CD14-positive monocyte (primary cell): ENCODE measurements around the gene NBEAL1. TPM values are rescaled to one million over a fixed set of nuclear protein-coding genes. Genes with fewer than 3 reads are reported as not detected.
A peak's percentile ranks its signal among the peaks of the same experiment; 100 is the strongest.
"Not testable (repeated sequence)": the region's sequence is repeated elsewhere in the genome, so short reads cannot be mapped to it uniquely, and the experiment has no call there.

Source experiments
- DNase-seq, 3 donors: peaks; one replicate each; pipeline ENCODE4 v3.0.0-alpha.2; 2011 to 2022
- H2AFZ ChIP-seq: 2 replicates; pipeline ENCODE4 v1.6.0; 2012; ENCODE audit warnings: mild to moderate bottlenecking, low read depth, low read length, inconsistent platforms; ENCODE audit not compliant: insufficient read depth, poor library complexity, severe bottlenecking
- H3K27ac ChIP-seq, 2 donors: 1 replicate in 1 of 2; 2 replicates in 1 of 2; pipeline ENCODE4 v1.5.1; 2012 to 2013; ENCODE audit warnings: low read length in 2 of 2, control low read depth in 1 of 2, inconsistent platforms in 1 of 2, low read depth in 1 of 2, mild to moderate bottlenecking in 1 of 2
- H3K27me3 ChIP-seq, 2 donors: one replicate each; pipeline versions ENCODE4 v1.6.0 to v1.6.1; 2011 to 2013; ENCODE audit warnings: low read length in 2 of 2; ENCODE audit not compliant: control insufficient read depth in 2 of 2, insufficient read depth in 2 of 2
- H3K36me3 ChIP-seq, 2 donors: replicated peaks in 1 of 2; 1 replicate in 1 of 2; 2 replicates in 1 of 2; pipeline versions ENCODE4 v1.5.1 to v1.6.1; 2012 to 2013; ENCODE audit warnings: low read length in 2 of 2, control low read depth in 1 of 2, inconsistent platforms in 1 of 2, mild to moderate bottlenecking in 1 of 2; ENCODE audit not compliant: insufficient read depth in 2 of 2, control insufficient read depth in 1 of 2
- H3K4me1 ChIP-seq, 2 donors: 1 replicate in 1 of 2; 2 replicates in 1 of 2; pipeline versions ENCODE4 v1.5.1 to v1.6.1; 2012 to 2013; ENCODE audit warnings: low read length in 2 of 2, control low read depth in 1 of 2, inconsistent platforms in 1 of 2, mild to moderate bottlenecking in 1 of 2, moderate library complexity in 1 of 2; ENCODE audit not compliant: insufficient read depth in 2 of 2, control insufficient read depth in 1 of 2
- H3K4me2 ChIP-seq: replicated peaks from 2 replicates; pipeline ENCODE3; 2012; ENCODE audit warnings: low read length, moderate library complexity, mild to moderate bottlenecking; ENCODE audit not compliant: poor library complexity, severe bottlenecking; ENCODE audit errors: extremely low read depth
- H3K4me3 ChIP-seq, 3 experiments: fragments of 200-600 bp in 1 of 3; sonication (generic) in 1 of 3; replicated peaks in 1 of 3; 1 replicate in 2 of 3; 2 replicates in 1 of 3; pipeline ENCODE4 v1.5.1; 2011 to 2013; ENCODE audit warnings: low read length in 3 of 3, mild to moderate bottlenecking in 3 of 3, control low read depth in 2 of 3, low read depth in 2 of 3, inconsistent platforms in 1 of 3, moderate library complexity in 1 of 3
- H3K79me2 ChIP-seq: 2 replicates; pipeline ENCODE4 v1.6.0; 2012; ENCODE audit warnings: mild to moderate bottlenecking, control low read depth, inconsistent platforms, low read length, moderate library complexity; ENCODE audit not compliant: insufficient read depth
- H3K9ac ChIP-seq: 2 replicates; pipeline ENCODE4 v1.6.0; 2017; ENCODE audit warnings: low read length, mild to moderate bottlenecking; ENCODE audit not compliant: insufficient read depth, poor library complexity, severe bottlenecking
- H3K9me3 ChIP-seq, 2 donors: replicated peaks in 1 of 2; 1 replicate in 1 of 2; 2 replicates in 1 of 2; pipeline versions ENCODE4 v1.5.1 to v1.6.1; 2012 to 2013; ENCODE audit warnings: low read length in 2 of 2, control low read depth in 1 of 2; ENCODE audit not compliant: control insufficient read depth in 1 of 2, insufficient read depth in 1 of 2
- H4K20me1 ChIP-seq: 2 replicates; pipeline ENCODE4 v1.6.0; 2012; ENCODE audit warnings: mild to moderate bottlenecking, low read length, control low read depth, moderate library complexity; ENCODE audit not compliant: insufficient read depth
- H3K27ac Mint-ChIP-seq, 7 donors: one replicate each; pipeline ENCODE4 v1.8.0; 2020; ENCODE audit warnings: mild to moderate bottlenecking in 7 of 7, mixed read lengths in 7 of 7, moderate library complexity in 6 of 7, inconsistent platforms in 2 of 7
- H3K27me3 Mint-ChIP-seq, 3 donors: one replicate each; pipeline ENCODE4 v1.8.0; 2021 to 2022; ENCODE audit warnings: low read depth in 3 of 3, mild to moderate bottlenecking in 3 of 3, mixed read lengths in 3 of 3, moderate library complexity in 3 of 3, inconsistent platforms in 1 of 3
- H3K36me3 Mint-ChIP-seq, 2 donors: one replicate each; pipeline ENCODE4 v1.8.0; 2020; ENCODE audit warnings: mixed read lengths in 2 of 2, inconsistent platforms in 1 of 2, mild to moderate bottlenecking in 1 of 2
- H3K4me1 Mint-ChIP-seq: one replicate; pipeline ENCODE4 v1.8.0; 2020; ENCODE audit warnings: mild to moderate bottlenecking, mixed read lengths
- H3K4me3 Mint-ChIP-seq, 2 donors: one replicate each; pipeline ENCODE4 v1.8.0; 2020; ENCODE audit warnings: mild to moderate bottlenecking in 2 of 2, mixed read lengths in 2 of 2, moderate library complexity in 1 of 2
- H3K9me3 Mint-ChIP-seq, 7 donors: one replicate each; pipeline ENCODE4 v1.8.0; 2020 to 2022; ENCODE audit warnings: mixed read lengths in 7 of 7, mild to moderate bottlenecking in 6 of 7, moderate library complexity in 6 of 7, inconsistent platforms in 2 of 7
- CTCF ChIP-seq: fragments of 200-600 bp; IDR thresholded peaks from one replicate; pipeline ENCODE4 v1.8.0; 2022; ENCODE audit warnings: antibody characterized with exemption, mild to moderate bottlenecking
- WGBS: methylation state at CpG from one replicate; pipeline ENCODE4 v1.1.5; 2013; ENCODE audit warnings: missing lambda C conversion rate; ENCODE audit not compliant: insufficient coverage; 5-methylcytosine and 5-hydroxymethylcytosine counted together
- intact Hi-C, 2 donors: fragments of 100-400 bp; cut with micrococcal nuclease; formaldehyde crosslinking; loops; one replicate each; pipeline versions ENCODE4 v1.15.0 to v1.15.1; 2023
- polyA plus RNA-seq, 3 donors: library from polyadenylated mRNA; depleted of rRNA in 1 of 3; unstranded in 2 of 3; stranded (reverse) in 1 of 3; fragments of 300-500 nt in 2 of 3; fragments of >200 nt in 1 of 3; fragmentation: Illumina TruSeq in 2 of 3; gene quantifications; 1 replicate in 2 of 3; 2 replicates in 1 of 3; pipeline ENCODE4 v1.2.3, GENCODE V29; 2012 to 2021

NBEAL1 gene
- polyA plus RNA-seq, 3 donors, result 2.5 to 5.3 (median 4.4) TPM

DNA sequence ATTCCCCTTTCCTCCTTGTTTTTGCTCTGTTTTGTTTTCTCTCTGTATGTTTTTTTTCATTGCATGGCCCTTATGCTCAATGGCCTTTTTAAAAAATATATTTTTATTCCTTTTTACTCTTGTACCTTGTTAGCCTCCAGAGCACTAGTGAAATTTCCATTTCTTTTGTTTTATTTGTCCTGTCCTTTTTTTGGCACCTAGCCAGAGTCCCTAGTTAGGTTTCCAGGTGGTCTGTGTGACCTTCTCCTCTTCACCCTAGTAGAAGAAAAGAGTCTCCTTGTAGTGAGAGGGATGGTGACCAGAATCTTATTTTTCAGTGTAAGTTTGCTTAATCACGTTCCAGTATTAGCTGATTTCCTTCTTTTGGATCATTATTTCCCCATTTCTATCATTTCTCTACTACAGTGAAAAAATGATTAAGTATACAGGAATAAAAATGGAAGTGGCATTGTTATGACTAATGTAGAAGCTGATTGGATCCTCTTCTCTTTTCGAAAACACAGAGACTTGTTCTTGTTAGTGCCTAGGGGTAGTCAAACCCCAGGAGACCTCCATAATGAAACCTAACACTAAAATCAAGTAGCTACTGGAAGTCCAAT, 65.9 kb downstream of the NBEAL1 start:
- H2AFZ ChIP-seq, result no peak overlapping the region
- H3K4me2 ChIP-seq, result no peak overlapping the region
- peak in 1 of 3 donors; percentile 3 for DNase-seq
- H4K20me1 ChIP-seq, result no peaks in the 10 kb centered on the region
- H3K27ac ChIP-seq, result peak overlapping the region in 1 of 2 donors; percentile 11
- Mint-ChIP-seq H3K36me3 (peaks cover 15 to 16% of the 10 kb centered on the region in 2 donors), H3K4me1 (peaks cover 3% of the 10 kb centered on the region), H3K4me3 (no peak overlapping the region), H3K27ac (peak overlapping the region in 2 of 7 donors; percentile 21 to 63), H3K27me3 (no peaks in the 10 kb centered on the region), H3K9me3 (no peaks in the 10 kb centered on the region)
- H3K9me3 ChIP-seq, result no peaks in the 10 kb centered on the region
- no peaks in the 10 kb centered on the region for H3K79me2 ChIP-seq
- H3K27me3 ChIP-seq, result no peaks in the 10 kb centered on the region
- H3K4me1 ChIP-seq, result peaks cover 0 to 4% of the 10 kb centered on the region in 2 donors
- TF ChIP-seq CTCF, result no peak
- no peak overlapping the region for H3K9ac ChIP-seq
- no peak overlapping the region for H3K4me3 ChIP-seq
- no CpG with 5 or more reads among the region's 2 CpGs for WGBS
- intact Hi-C loops, result no loop called here
- peaks cover 12 to 19% of the 10 kb centered on the region in 2 donors for H3K36me3 ChIP-seq

DNA sequence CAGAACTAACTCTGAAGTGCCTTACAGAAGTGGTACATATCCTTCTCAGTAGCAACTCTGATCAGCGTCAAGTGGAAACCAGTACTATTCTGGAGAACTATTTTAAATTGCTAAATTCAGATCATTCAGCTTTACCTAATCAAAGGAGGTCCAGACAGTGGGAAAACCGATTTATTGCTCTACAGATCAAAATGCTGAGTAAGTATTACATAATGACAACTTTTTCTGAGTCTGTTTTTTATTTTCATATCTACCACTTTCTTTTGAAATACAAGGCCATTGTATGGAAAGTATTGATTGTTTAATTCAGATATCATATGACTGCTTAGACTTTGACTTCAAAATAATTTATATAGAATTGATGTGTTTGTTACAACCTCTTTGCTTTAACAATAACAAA, 68.7 kb downstream of the NBEAL1 start:
- H3K27ac ChIP-seq, result no peak overlapping the region
- peak overlapping the region in 1 of 7 donors; percentile 66 for H3K27ac Mint-ChIP-seq
- H3K79me2 ChIP-seq, result no peaks in the 10 kb centered on the region
- peaks cover 16 to 19% of the 10 kb centered on the region in 2 donors for H3K36me3 ChIP-seq
- peaks cover 0 to 4% of the 10 kb centered on the region in 2 donors for H3K4me1 ChIP-seq
- H2AFZ ChIP-seq, result no peak overlapping the region
- intact Hi-C loops, result no loop called here
- no peak overlapping the region for H3K9ac ChIP-seq
- no peak overlapping the region for H3K4me3 ChIP-seq
- no CpG with 5 or more reads among the region's 2 CpGs for WGBS
- DNase-seq, result no peak
- H3K27me3 Mint-ChIP-seq, result no peaks in the 10 kb centered on the region
- H3K9me3 ChIP-seq, result no peaks in the 10 kb centered on the region
- no peak overlapping the region for H3K4me3 Mint-ChIP-seq
- no peak for TF ChIP-seq CTCF
- no peak overlapping the region for H3K4me2 ChIP-seq
- H3K4me1 Mint-ChIP-seq, result peaks cover 3% of the 10 kb centered on the region
- no peaks in the 10 kb centered on the region for H3K27me3 ChIP-seq
- H4K20me1 ChIP-seq, result no peaks in the 10 kb centered on the region
- H3K9me3 Mint-ChIP-seq, result no peaks in the 10 kb centered on the region
- H3K36me3 Mint-ChIP-seq, result peaks cover 24 to 27% of the 10 kb centered on the region in 2 donors

DNA sequence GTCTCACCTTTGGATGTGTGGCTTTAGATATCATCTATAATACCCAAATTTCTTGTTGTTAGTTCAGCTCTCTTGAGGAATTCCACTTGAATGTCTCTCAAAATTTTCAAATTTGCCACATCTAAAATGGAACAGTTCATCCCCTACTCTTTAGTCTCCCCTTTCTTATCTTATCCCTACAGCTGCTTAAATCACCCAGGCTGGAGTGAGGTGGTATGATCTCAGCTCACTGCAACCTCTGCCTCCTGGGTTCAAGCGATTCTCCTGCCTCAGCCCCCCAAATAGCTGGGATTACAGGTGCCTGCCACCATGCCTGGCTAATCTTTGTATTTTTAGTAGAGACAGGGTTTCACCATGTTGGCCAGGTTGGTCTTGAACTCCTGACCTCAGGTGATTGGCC, 71.7 kb downstream of the NBEAL1 start:
- no CpG with 5 or more reads among the region's 1 CpG for WGBS
- H3K27me3 ChIP-seq, H3K4me3 Mint-ChIP-seq, H3K79me2 ChIP-seq, H4K20me1 ChIP-seq, intact Hi-C loops, H3K9ac ChIP-seq, H3K4me3 ChIP-seq, H3K4me1 ChIP-seq, H3K9me3 ChIP-seq, H3K27me3 Mint-ChIP-seq, H3K9me3 Mint-ChIP-seq, H3K4me2 ChIP-seq, H3K4me1 Mint-ChIP-seq, DNase-seq, H3K27ac ChIP-seq, H2AFZ ChIP-seq: not testable (repeated sequence)
- H3K27ac Mint-ChIP-seq, result peak overlapping the region in 1 of 7 donors; percentile 21
- H3K36me3 ChIP-seq, result peaks cover 11 to 15% of the 10 kb centered on the region in 2 donors
- peaks cover 20 to 29% of the 10 kb centered on the region in 2 donors for H3K36me3 Mint-ChIP-seq
